ENCODE results near the gene C6orf15.
A peak's percentile ranks its signal among the peaks of the same experiment; 100 is the strongest.

C6orf15 gene

GRCh38 chr6:31112478-31112877 lies at the start of gene C6orf15:
Gene C6orf15, minus strand, starts transcription at chr6:31112575. Its CDS starts 20 bp downstream, at chr6:31112555.
- DNase-seq (no peak), ATAC-seq (no peak)
- Mint-ChIP-seq H3K4me1 (no peaks in the 10 kb centered on the region), H3K9me3 (no peaks in the 10 kb centered on the region), H3K27ac (no peak within 1 kb of the TSS), H3K27me3 (peaks cover 19% of the 10 kb centered on the region), H3K4me3 (no peak within 1 kb of the TSS)

DNA sequence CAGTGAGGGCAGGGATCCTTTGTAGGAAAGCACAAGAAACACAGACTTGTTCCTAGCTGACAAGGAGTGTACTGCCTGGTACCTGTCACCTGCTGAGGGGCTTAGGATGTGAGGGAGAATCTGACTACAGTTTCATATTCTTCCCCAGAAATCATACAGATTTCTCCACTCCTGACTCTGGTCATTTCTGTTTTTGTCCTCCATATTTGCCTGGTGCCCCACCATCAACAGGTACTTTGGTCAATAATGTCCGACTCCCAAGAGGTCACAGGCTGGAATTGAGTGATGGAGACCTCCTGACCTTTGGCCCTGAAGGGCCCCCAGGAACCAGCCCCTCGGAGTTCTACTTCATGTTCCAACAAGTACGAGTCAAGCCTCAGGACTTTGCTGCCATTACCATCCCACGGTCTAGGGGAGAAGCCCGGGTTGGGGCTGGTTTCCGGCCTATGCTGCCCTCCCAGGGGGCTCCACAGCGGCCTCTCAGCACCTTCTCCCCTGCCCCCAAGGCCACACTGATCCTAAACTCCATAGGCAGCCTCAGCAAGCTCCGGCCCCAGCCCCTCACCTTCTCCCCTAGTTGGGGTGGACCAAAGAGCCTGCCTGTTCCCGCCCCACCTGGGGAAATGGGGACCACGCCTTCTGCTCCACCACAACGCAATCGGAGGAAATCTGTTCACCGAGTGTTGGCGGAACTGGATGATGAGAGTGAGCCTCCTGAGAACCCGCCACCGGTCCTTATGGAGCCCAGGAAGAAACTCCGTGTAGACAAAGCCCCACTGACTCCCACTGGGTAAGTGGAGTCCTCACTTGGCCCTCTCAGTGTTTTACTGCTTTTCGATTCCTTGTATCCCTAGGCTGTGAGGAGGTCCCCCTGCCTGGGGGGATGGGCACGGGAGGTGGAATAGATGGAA lies 49.1 kb upstream of the C6orf15 start:
- Mint-ChIP-seq H3K4me1 (peaks cover 77% of the 10 kb centered on the region), H3K9me3 (no peaks in the 10 kb centered on the region), H3K4me3 (peak overlapping the region in 1 of 2 donors; percentile 17), H3K27ac (peak overlapping the region in 1 of 2 donors; percentile 55), H3K27me3 (no peaks in the 10 kb centered on the region)
- no peak for ATAC-seq
- no peak for DNase-seq

DNA sequence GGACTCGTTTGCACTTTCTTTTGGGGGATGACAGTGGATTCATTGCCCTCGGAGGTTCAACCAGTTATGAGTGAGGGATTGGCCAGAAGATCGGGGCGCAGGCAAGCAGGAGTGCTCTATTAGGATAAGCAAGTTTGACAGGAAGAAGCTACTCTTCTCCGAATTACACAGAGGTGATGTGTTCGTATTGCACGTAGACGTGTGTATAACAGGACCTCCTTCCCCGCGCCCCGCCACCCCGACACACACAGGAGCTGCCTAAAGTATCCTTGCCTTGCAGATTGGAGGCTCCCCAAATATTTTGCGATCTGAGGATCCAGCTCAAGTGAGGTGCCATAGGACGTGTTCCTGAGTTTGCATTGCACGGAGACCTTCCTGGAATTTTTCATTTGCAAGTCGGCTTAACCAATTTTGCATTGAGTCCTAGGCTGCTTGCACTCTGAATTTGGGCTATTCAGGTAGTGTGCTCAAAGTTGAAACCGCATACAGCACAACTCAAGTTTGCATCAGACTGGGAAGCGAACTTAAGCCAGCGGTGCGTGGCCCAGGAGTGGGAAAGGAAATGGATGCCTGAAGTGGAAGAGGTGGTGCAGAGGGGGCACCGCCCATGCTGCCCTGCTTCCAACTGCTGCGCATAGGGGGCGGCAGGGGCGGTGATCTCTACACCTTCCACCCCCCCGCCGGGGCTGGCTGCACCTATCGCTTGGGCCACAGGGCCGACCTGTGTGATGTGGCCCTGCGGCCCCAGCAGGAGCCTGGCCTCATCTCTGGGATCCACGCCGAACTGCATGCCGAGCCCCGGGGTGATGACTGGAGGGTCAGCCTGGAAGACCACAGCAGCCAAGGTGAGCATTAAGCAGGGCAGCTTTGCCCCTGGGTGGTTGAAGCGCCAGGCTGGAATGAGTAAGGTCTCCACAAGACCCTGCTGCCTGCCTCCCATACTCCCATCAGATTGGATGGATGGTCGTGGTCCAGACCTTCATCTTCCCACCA lies 46.8 kb upstream of the C6orf15 start:
- Mint-ChIP-seq H3K9me3 (no peaks in the 10 kb centered on the region), H3K4me3 (peak overlapping the region; percentile 94 to 100), H3K27me3 (no peaks in the 10 kb centered on the region), H3K4me1 (peaks cover 76% of the 10 kb centered on the region), H3K27ac (peak overlapping the region; percentile 87 to 98)
- DNase-seq (peak; percentile 17 to 29), ATAC-seq (peak; percentile 38)

DNA sequence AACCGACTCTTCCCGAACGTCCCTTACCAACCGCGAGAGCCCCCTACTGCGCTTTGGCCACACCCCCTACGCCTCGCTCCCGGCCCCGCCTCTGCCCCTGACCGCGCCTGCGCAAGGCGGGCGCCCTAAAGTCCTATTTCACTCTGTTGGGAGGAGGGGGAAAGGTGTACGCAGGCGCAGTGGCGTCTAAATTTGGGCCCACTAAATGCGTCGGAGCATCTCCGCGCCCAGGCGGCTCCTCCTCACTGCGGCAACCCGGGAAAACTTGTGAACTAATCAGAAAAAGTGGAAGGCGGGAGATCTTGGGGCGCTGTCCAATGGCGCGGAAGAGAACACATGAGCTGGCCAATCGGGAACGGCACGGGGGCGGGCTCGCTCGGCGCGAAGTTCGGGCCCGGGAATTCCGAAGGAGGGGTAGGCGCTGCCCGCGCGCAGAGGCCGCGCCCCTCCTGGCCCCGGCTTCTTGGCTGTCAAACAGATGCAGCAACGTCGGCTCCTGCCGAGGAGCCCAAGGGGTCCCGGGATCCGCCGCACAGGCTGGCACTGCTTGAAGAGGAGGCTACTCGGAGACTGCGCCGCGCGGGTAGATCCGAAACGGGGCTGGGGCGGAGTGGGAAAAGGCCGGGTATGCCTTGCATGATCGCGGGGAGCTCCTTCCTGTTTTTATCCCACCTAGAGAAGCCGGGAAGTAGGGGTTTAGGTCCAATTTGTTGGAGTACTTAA lies 45.9 kb upstream of the C6orf15 start, which contains the start of gene TCF19:
Gene TCF19, plus strand, starts transcription at position 450 of the 723 bp plus-strand sequence. CDS start 881 bp downstream, outside the sequence.
- Mint-ChIP-seq H3K4me1 (peaks cover 68% of the 10 kb centered on the region), H3K4me3 (peak within 1 kb of the TSS; percentile 94 to 100), H3K27me3 (no peaks in the 10 kb centered on the region), H3K9me3 (no peaks in the 10 kb centered on the region), H3K27ac (peak within 1 kb of the TSS; percentile 89 to 98)
- peak; percentile 93 for ATAC-seq
- DNase-seq = peak; percentile 98 to 99

DNA sequence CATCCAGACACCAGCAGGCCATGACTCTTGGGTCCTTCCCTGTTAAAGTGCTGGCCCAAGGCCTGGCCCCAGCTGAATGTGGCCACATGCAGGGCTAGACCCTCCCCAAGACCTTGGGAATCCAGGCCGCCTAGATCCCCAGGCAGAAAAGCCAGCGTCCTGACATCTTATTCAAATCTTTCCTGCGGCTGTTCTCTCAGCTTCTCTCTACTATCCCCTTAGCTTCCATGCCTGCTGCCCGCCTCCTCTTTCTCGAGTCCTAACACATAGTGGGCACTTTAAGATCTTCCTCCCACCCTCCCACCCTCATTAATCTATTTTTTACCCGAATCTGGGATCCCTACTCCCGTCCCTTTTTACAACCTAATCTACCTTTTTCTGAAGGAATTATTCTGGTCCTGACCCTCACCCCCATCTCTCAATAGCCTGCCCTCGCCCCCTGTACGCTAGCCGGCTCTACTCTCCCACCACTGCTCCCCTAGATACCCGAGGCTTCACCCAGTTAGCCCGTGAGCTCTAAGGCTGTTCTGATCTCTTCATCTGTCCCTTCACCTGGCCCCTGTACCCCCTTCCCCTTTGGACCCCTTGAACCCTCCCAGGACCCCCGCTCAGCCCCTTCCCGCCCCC lies 45.3 kb upstream of the C6orf15 start, which contains the start of gene CCHCR1:
Gene CCHCR1, minus strand, starts transcription at position 290 of the 627 bp plus-strand sequence. Its CDS starts 202 bp downstream, at position 88.
- Mint-ChIP-seq H3K27ac (peak within 1 kb of the TSS; percentile 89 to 98), H3K9me3 (no peaks in the 10 kb centered on the region), H3K4me1 (peaks cover 61% of the 10 kb centered on the region), H3K27me3 (no peaks in the 10 kb centered on the region), H3K4me3 (peak within 1 kb of the TSS; percentile 94 to 100)
- ATAC-seq (peak; percentile 64), DNase-seq (no peak)

GRCh38 chr6:31156641-31157040 lies 44.3 kb upstream of the C6orf15 start:
- Mint-ChIP-seq H3K27ac (no peak overlapping the region), H3K9me3 (no peaks in the 10 kb centered on the region), H3K4me3 (peak overlapping the region in 1 of 2 donors; percentile 100), H3K4me1 (peaks cover 51% of the 10 kb centered on the region), H3K27me3 (no peaks in the 10 kb centered on the region)
- DNase-seq (no peak), ATAC-seq (no peak)

GRCh38 chr6:31154436-31154835 lies 42.1 kb upstream of the C6orf15 start:
- DNase-seq (no peak), ATAC-seq (no peak)
- Mint-ChIP-seq H3K4me3 (no peak overlapping the region), H3K4me1 (peaks cover 30% of the 10 kb centered on the region), H3K27ac (no peak overlapping the region), H3K9me3 (no peaks in the 10 kb centered on the region), H3K27me3 (no peaks in the 10 kb centered on the region)

GRCh38 chr6:31152781-31153180 lies 40.4 kb upstream of the C6orf15 start:
- Mint-ChIP-seq H3K4me3 (no peak overlapping the region), H3K27me3 (no peaks in the 10 kb centered on the region), H3K27ac (no peak overlapping the region), H3K4me1 (peaks cover 24% of the 10 kb centered on the region), H3K9me3 (no peaks in the 10 kb centered on the region)
- ATAC-seq (no peak), DNase-seq (no peak)

GRCh38 chr6:31149827-31150447 lies 37.6 kb upstream of the C6orf15 start:
- ATAC-seq (no peak), DNase-seq (no peak)
- H3K27ac Mint-ChIP-seq = peak overlapping the region in 1 of 2 donors; percentile 44
- no peak overlapping the region for H3K4me3 Mint-ChIP-seq
- no peaks in the 10 kb centered on the region for H3K27me3 Mint-ChIP-seq
- no peaks in the 10 kb centered on the region for H3K9me3 Mint-ChIP-seq
- peaks cover 8% of the 10 kb centered on the region for H3K4me1 Mint-ChIP-seq

DNA sequence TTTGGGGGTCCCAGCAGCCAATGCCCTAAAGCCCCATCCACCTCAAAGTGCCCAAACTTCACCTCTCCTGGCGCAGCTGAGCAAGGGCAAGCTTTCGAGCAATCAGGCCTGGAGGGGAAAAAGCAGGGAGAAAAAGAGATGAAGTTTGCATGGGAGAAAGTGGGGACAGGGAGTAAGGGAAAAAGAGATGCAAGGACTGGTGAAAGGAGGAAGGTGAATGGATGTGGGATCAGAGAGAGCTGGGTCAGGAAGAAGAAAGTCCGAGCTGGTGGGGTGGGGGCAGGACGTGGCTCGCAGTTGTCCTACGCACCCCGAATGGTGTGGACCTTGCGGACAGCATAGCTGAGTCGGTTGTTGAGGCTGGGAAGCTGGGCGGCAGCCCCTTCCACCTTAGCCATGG lies 33.0 kb upstream of the C6orf15 start:
- ATAC-seq (no peak), DNase-seq (no peak)
- H3K27me3 Mint-ChIP-seq = no peaks in the 10 kb centered on the region
- H3K4me3 Mint-ChIP-seq = no peak overlapping the region
- H3K9me3 Mint-ChIP-seq = no peaks in the 10 kb centered on the region
- no peak overlapping the region for H3K27ac Mint-ChIP-seq
- no peaks in the 10 kb centered on the region for H3K4me1 Mint-ChIP-seq

DNA sequence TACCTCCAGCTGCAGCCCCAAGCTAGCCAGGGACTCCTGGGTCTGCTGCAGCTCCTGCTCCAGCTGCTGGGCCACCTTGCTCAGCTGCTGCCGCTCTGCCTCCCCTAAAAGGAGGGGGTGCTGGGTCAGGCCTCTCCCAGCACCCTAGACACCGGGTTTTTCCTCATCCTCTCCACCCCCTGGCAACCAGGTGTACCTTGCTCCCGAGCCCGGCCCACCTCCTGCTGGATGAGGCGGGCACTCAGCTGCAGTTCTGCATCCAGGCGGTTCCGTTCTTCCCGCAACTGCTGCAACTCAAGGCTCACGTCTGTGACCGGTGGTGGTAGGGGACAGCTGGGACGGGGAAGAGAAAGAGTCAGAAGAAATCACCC lies 32.6 kb upstream of the C6orf15 start:
- ATAC-seq (no peak), DNase-seq (no peak)
- Mint-ChIP-seq H3K9me3 (no peaks in the 10 kb centered on the region), H3K4me3 (no peak overlapping the region), H3K4me1 (no peaks in the 10 kb centered on the region), H3K27me3 (no peaks in the 10 kb centered on the region), H3K27ac (no peak overlapping the region)

DNA sequence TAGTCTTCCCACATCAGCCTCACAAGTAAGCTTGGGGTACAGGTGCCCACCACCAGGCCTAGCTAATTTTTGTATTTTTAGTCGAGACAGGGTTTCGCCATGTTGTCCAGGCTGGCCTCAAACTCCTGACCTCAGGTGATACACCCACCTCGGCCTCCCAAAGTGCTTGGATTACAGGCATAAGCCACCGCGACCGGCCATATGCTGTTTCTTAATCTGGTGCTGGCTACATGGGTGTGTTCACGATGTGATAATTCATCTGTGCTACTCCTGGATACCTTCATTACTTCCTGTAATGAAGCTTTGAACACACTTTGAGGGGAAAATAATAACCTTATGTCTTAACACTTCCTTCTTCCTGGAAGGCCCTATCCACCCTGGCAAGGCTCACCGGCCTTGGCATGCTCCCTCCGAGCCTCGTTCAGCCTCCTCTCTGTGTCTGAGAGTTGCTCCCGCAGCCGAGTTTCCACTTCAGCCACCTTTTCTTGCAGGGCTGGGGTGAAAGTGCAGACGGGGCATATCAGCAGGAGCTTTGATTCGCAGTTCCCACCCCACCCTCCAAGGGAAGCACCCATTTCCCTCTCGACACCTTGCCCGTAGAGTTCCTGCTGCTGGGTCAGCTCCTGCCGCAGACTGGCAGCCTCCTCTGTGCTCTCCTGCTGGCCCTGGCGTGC lies 32.1 kb upstream of the C6orf15 start:
- DNase-seq (no peak), ATAC-seq (no peak)
- Mint-ChIP-seq H3K4me3 (no peak overlapping the region), H3K27ac (no peak overlapping the region), H3K4me1 (no peaks in the 10 kb centered on the region), H3K9me3 (no peaks in the 10 kb centered on the region), H3K27me3 (no peaks in the 10 kb centered on the region)

DNA sequence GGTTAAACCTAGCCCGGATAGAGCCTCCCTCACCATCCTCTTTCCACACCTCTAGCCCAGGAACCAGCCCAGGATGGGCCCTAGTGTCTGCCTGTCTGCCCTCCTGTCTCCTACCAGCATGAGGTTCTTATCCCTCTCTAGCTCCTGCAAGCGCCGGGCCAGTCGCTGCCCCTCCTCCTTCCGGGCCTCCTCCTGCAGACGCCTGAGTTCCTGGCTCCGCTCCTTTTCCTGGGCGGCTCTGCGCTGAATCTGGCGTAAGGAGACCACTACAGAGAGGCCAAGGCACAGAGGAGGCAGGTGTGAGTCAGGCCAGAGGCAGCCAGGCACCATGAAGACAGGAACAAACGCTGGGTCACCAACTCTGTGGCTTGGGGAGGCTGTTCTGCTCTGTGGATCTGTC lies 30.8 kb upstream of the C6orf15 start:
- Mint-ChIP-seq H3K4me3 (no peak overlapping the region), H3K9me3 (no peaks in the 10 kb centered on the region), H3K27me3 (no peaks in the 10 kb centered on the region), H3K4me1 (peaks cover under 1% of the 10 kb centered on the region), H3K27ac (no peak overlapping the region)
- DNase-seq (no peak), ATAC-seq (no peak)

DNA sequence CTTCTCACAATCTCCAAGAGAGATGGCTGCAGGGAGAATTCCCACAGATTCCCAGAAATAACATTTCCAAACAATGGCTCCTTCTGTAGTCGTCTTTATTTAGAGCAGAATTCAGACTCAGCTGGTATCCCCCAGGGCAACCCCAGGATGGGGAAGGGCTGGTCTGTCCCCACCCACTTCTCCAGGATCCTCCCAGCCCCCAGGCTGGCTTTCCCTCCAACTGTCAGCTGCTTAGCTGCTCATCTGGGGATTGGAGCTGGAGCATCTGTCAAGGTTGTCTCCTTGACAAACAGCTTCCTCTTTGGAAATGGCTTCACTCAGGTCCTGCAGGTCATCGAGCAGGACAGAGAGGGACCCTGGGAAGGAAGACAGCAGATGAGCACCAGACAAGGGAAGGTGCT lies 30.0 kb upstream of the C6orf15 start:
- Mint-ChIP-seq H3K9me3 (no peaks in the 10 kb centered on the region), H3K27me3 (no peaks in the 10 kb centered on the region), H3K4me3 (no peak overlapping the region), H3K4me1 (peaks cover 8% of the 10 kb centered on the region), H3K27ac (no peak overlapping the region)
- ATAC-seq = no peak
- no peak for DNase-seq
